ENCODE results near the gene PPP1R13B.
"Not testable (repeated sequence)": the region's sequence is repeated elsewhere in the genome, so short reads cannot be mapped to it uniquely, and the experiment has no call there.

DNA sequence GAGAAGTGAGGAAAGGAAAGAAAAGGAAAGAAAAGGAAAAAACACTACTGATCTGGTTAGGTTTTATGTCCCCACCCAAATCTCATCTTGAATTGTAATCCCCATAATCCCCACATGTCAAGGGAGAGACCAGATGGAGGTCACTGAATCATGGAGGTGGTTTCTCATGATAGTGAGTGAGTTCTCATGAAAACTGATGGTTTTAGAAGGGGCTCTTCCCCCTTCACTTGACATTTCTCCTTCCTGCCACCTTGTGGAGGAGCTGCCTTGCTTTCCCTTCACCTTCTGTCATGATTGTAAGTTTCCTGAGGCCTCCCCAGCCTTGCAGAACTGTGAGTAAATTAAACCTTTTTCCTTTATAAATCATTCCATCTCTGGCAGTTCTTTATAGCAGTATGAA, 54.2 kb downstream of the PPP1R13B start:
- TF ChIP-seq YY1 (IDR thresholded peaks at IDR 0.05; ENCODE audit: insufficient read depth, insufficient read length); SUZ12 (IDR thresholded peaks at IDR 0.05; ENCODE audit: extremely low read depth, insufficient read depth, insufficient read length); ZNF274 (IDR thresholded peaks at IDR 0.05; ENCODE audit: low read depth, low read length): not testable (repeated sequence)
